Erythroblast (primary cell): ENCODE measurements around the gene UBB.

Source experiments
- DNase-seq, 2 experiments: peaks; one replicate each; lab custom pipeline; 2025; lab: John Stamatoyannopoulos, UW
- GATA1 ChIP-seq: IDR thresholded peaks from 2 replicates; pipeline ENCODE4 v1.6.1; 2011; ENCODE audit warnings: low read depth, mild to moderate bottlenecking, control low read depth, low read length, moderate library complexity
- POLR2A ChIP-seq: IDR thresholded peaks from 2 replicates; pipeline ENCODE4 v1.6.1; 2011; ENCODE audit warnings: mild to moderate bottlenecking, low read length

UBB gene

GRCh38 chr17:16353317-16354174 is 27.3 kb upstream of the UBB start, which contains the start of gene CENPV:
Gene CENPV, minus strand, starts transcription at chr17:16353469. Its CDS starts 33 bp downstream, at chr17:16353436.
- peak; percentile 79 to 86 for DNase-seq
- no peak for TF ChIP-seq GATA1
- peak; percentile 38 for TF ChIP-seq POLR2A

GRCh38 chr17:16354585-16354984 is 26.3 kb upstream of the UBB start:
- no peak for DNase-seq
- TF ChIP-seq GATA1 = no peak
- TF ChIP-seq POLR2A = no peak

DNA sequence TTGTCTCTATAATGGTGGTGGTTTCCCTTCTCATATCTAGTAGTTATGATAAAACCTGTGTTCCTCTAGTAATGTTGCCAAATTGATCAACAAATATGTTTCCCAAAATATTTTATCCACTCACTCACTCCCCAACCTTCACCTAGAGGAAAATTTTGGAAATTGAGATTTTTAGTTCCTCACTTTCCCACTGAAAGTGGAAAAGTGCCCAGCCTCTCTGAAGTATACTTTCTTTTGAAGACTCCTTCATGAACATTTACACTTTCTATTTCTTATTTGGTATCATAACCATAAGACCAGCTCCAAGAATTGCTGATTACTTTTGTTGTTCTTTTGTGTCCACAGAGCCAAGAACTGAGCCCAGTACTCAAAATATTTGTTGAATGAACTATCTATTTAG is 22.5 kb upstream of the UBB start:
- no peak for DNase-seq
- no peak for TF ChIP-seq POLR2A
- TF ChIP-seq GATA1 = no peak

DNA sequence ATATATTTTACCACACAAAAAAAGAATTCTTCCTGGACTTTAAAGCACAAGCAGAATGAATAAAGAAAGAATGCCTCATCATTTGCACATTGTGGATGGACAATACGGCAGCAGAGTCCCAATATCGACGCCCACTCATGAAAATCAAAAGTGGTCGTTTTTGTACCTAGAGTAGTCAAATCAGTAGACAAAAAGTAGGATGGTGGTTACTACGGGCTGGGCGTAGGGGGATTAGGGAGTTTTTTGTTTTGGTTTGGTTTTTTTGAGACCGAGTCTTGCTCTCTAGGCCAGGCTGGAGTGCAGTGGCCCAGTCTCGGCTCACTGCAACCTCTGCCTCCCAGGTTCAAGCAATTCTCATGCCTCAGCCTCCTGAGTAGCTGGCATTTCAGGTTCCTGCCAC is 19.0 kb upstream of the UBB start:
- TF ChIP-seq GATA1 = no peak
- no peak for TF ChIP-seq POLR2A
- DNase-seq = no peak

DNA sequence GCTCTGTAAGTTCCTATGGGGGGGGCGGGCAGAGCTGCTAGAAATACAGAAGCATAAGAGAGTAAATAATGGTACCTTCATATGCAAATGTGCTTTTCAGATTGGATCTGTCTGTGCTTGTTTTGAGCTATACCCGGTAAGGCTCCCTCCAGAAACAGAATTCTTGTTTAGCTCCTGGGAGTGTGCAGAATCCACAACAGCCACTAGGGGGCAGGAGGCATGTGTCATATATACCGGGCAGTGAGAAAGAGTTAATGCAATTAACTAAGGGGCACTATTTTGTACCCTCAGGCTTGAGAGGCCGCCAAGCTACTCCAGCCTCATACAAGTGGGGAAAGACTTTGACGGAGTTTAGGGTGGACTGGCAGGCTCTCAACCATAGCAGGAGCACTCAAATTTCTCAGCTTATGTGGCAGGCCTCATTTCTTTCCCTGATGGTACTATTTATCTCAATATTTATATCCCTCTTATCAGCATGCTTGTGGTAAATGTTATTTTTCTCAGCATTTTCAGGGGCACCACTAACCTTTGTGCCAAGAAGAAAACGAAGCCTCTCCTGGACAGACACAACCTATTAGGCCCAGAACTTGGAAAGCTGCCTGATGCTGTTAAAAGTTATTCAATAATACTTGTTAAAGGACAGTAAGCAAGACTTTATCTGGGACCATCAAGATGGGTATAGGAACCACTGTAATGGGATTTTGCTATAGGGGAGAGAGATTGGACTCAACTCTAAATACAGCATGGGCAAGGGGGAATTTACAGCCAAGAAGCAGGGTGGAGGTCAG is 16.9 kb upstream of the UBB start:
- peak; percentile 79 to 89 for DNase-seq
- TF ChIP-seq POLR2A (no peak), GATA1 (no peak)

DNA sequence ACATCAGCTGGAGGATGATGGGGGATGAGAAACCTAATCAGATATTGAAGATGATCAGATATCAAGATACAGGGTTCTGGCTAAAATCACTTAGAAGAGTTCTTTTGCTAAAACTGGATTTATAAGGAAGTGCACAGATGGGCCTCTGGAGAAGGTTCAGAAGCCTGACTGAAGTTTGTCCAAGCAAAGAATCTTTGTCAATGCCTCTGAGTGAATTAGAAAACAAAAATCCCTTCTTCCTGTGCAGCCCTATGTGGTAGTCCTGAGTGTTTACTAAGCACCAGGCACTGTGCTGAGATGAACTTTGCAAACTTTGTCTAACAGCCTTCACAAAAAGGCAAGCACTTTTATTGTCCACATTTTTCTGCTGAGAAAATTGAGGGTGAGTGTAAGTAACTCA is 16.3 kb upstream of the UBB start:
- DNase-seq = no peak
- no peak for TF ChIP-seq POLR2A
- TF ChIP-seq GATA1 = no peak

DNA sequence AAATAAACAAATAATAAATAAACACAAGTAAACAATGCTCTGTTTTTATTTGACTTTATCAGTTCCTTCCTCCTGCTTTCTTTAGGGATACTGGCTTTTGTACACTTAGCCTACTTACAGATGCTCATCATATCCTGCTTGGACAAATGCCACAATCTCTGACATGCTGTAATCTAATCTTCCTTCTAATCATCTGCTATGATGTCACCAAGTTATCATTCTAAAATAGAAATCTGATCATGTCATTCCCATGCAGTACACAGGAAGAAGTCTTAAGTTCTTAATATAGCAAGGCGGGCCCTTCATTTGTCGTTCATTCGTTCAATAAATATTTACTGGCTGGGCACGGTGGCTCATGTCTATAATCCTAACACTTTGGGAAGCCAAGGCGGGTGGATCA is 9.1 kb upstream of the UBB start:
- peak; percentile 7 to 23 for DNase-seq
- no peak for TF ChIP-seq GATA1
- no peak for TF ChIP-seq POLR2A

- TF ChIP-seq GATA1 = no peak
- TF ChIP-seq POLR2A = no peak
- peak in 1 of 2 experiments; percentile 21 for DNase-seq
Observed at GRCh38 chr17:16374146-16374938, 6.5 kb upstream of the UBB start.

GRCh38 chr17:16377941-16378341 is 3.0 kb upstream of the UBB start:
- DNase-seq = peak; percentile 14 to 43
- TF ChIP-seq POLR2A = no peak
- no peak for TF ChIP-seq GATA1

- DNase-seq = peak; percentile 56 to 68
- TF ChIP-seq GATA1 = no peak
- no peak for TF ChIP-seq POLR2A
Observed at GRCh38 chr17:16378636-16379282, 2.1 kb upstream of the UBB start.

- TF ChIP-seq GATA1 (no peak), POLR2A (no peak)
- no peak for DNase-seq
Observed at GRCh38 chr17:16379654-16380053, 1.2 kb upstream of the UBB start.

GRCh38 chr17:16381496-16381820 is 567 bp downstream of the UBB start:
- DNase-seq = no peak
- TF ChIP-seq POLR2A (no peak), GATA1 (no peak)

GRCh38 chr17:16383216-16383615 is 2.3 kb downstream of the UBB start:
- peak in 1 of 2 experiments; percentile 30 for DNase-seq
- TF ChIP-seq GATA1 (no peak), POLR2A (peak; percentile 42)
